SH-SY5Y (cell line): Measurements from ENCODE around the gene PACS1.

ENCODE experiments used
- GATA2 ChIP-seq: IDR thresholded peaks from 2 replicates; pipeline ENCODE4 v1.6.1; 2011; ENCODE audit warnings: mild to moderate bottlenecking, low read depth, low read length
- GATA3 ChIP-seq: IDR thresholded peaks from 2 replicates; pipeline ENCODE4 v1.6.1; 2011; ENCODE audit warnings: low read depth, mild to moderate bottlenecking, low read length, moderate library complexity

DNA sequence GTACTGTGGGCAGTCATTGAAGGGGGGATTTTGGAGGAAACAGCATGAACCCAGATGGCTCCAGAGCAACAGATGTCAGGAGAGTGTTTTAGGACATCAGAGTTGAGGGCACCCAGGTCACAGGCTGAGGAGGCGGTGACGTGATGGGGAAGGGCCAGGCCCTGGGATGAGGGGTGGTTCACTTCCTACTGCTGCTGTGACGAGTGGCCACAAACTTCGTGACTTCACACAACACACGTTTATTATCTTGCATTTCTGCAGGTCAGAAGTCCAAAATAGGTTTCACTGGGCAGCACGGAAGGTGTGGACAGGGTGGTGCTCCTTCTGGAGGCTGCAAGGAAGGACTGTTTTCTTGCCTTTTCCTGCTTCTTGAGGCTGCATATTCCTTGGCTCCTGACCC is 120.7 kb downstream of the PACS1 start:
- TF ChIP-seq GATA2: no peak
- no peak for TF ChIP-seq GATA3
